GM19438 (cell line): Measurements from ENCODE around the gene TEAD1.

ENCODE experiments used
- ATAC-seq: cut with Tn5 transposase; IDR thresholded peaks from one replicate; pipeline ENCODE4 v1.9.1; 2021; ENCODE audit warnings: low read depth; ENCODE audit not compliant: unreplicated experiment

TEAD1 gene

GRCh38 chr11:12684816-12685215, 10.6 kb downstream of the TEAD1 start:
- ATAC-seq: no peak

- ATAC-seq: no peak
Observed at GRCh38 chr11:12685229-12685628, 11.0 kb downstream of the TEAD1 start.

- no peak for ATAC-seq
Observed at GRCh38 chr11:12686246-12687060, 12.2 kb downstream of the TEAD1 start.

- no peak for ATAC-seq
Observed at GRCh38 chr11:12687216-12687623, 13.0 kb downstream of the TEAD1 start.

GRCh38 chr11:12687740-12688139, 13.5 kb downstream of the TEAD1 start:
- ATAC-seq: no peak

- no peak for ATAC-seq
Observed at GRCh38 chr11:12689029-12689755, 15.0 kb downstream of the TEAD1 start.

GRCh38 chr11:12690663-12691062, 16.4 kb downstream of the TEAD1 start:
- ATAC-seq: no peak

GRCh38 chr11:12691473-12691872, 17.3 kb downstream of the TEAD1 start:
- no peak for ATAC-seq

GRCh38 chr11:12692229-12693075, 18.2 kb downstream of the TEAD1 start:
- ATAC-seq: no peak

GRCh38 chr11:12693094-12693478, 18.9 kb downstream of the TEAD1 start:
- ATAC-seq: no peak

- no peak for ATAC-seq
Observed at GRCh38 chr11:12693479-12694182, 19.4 kb downstream of the TEAD1 start.

GRCh38 chr11:12694183-12694531, 19.9 kb downstream of the TEAD1 start:
- ATAC-seq: no peak

GRCh38 chr11:12695221-12695794, 21.1 kb downstream of the TEAD1 start:
- ATAC-seq: no peak

GRCh38 chr11:12695873-12696272, 21.7 kb downstream of the TEAD1 start:
- no peak for ATAC-seq

- no peak for ATAC-seq
Observed at GRCh38 chr11:12696911-12697581, 22.8 kb downstream of the TEAD1 start.

GRCh38 chr11:12698048-12698447, 23.8 kb downstream of the TEAD1 start:
- no peak for ATAC-seq

GRCh38 chr11:12701811-12702592, 27.8 kb downstream of the TEAD1 start:
- no peak for ATAC-seq

- ATAC-seq: no peak
Observed at GRCh38 chr11:12702999-12703453, 28.8 kb downstream of the TEAD1 start.

GRCh38 chr11:12704049-12704448, 29.8 kb downstream of the TEAD1 start:
- no peak for ATAC-seq
